Germinal center (tissue), 1 donor: ENCODE data around the gene AK9.
A peak's percentile ranks its signal among the peaks of the same experiment; 100 is the strongest.

ENCODE experiments used
- DNase-seq: peaks from one replicate; pipeline ENCODE4 v3.0.0; 2012; ENCODE audit warnings: mixed read lengths, low spot score

The AK9 gene

GRCh38 chr6:109456710-109457561, 234.1 kb downstream of the AK9 start:
- no peak for DNase-seq

GRCh38 chr6:109456111-109456583, 234.9 kb downstream of the AK9 start:
- peak; percentile 17 for DNase-seq

GRCh38 chr6:109455437-109456110, 235.4 kb downstream of the AK9 start, which contains the start of gene MICAL1:
MICAL1 (minus strand) TSS chr6:109455772; CDS start chr6:109454196, 1,576 bp downstream.
- peak; percentile 84 for DNase-seq

GRCh38 chr6:109454496-109455436, 236.2 kb downstream of the AK9 start:
- peak; percentile 78 for DNase-seq

GRCh38 chr6:109453594-109454495, 237.2 kb downstream of the AK9 start:
- no peak for DNase-seq

- DNase-seq = no peak
These were observed 237.8 kb downstream of the AK9 start for GRCh38 chr6:109453156-109453555.

- no peak for DNase-seq
These were observed 238.8 kb downstream of the AK9 start for GRCh38 chr6:109452181-109452580.

GRCh38 chr6:109451376-109451775, 239.6 kb downstream of the AK9 start:
- no peak for DNase-seq

- no peak for DNase-seq
These were observed 240.2 kb downstream of the AK9 start for GRCh38 chr6:109450801-109451200.

- peak; percentile 20 for DNase-seq
These were observed 241.0 kb downstream of the AK9 start for GRCh38 chr6:109449795-109450673.

GRCh38 chr6:109449064-109449794, 241.8 kb downstream of the AK9 start:
- no peak for DNase-seq

- no peak for DNase-seq
These were observed 242.4 kb downstream of the AK9 start for GRCh38 chr6:109448615-109449014.

GRCh38 chr6:109447878-109448555, 243.0 kb downstream of the AK9 start:
- DNase-seq = no peak

- DNase-seq = no peak
These were observed 243.9 kb downstream of the AK9 start for GRCh38 chr6:109447087-109447486.

- no peak for DNase-seq
These were observed 244.5 kb downstream of the AK9 start for GRCh38 chr6:109446541-109446940.

- no peak for DNase-seq
These were observed 244.9 kb downstream of the AK9 start for GRCh38 chr6:109446072-109446471.

GRCh38 chr6:109445382-109445781, 245.6 kb downstream of the AK9 start:
- no peak for DNase-seq

GRCh38 chr6:109443425-109443950, 247.5 kb downstream of the AK9 start:
- no peak for DNase-seq
